Ishikawa (cell line): ENCODE measurements around the gene SLIT3.

Experiments
- CEBPB ChIP-seq: IDR thresholded peaks from 2 replicates; pipeline ENCODE4 v1.6.1; 2012
- CREB1 ChIP-seq: IDR thresholded peaks from 2 replicates; pipeline ENCODE4 v1.6.1; 2012; ENCODE audit warnings: low read depth
- EGR1 ChIP-seq: IDR thresholded peaks from 2 replicates; pipeline ENCODE4 v1.6.1; 2012
- EP300 ChIP-seq: IDR thresholded peaks from 2 replicates; pipeline ENCODE4 v1.6.1; 2012; ENCODE audit warnings: borderline replicate concordance
- FOXM1 ChIP-seq: IDR thresholded peaks from 2 replicates; pipeline ENCODE4 v1.6.1; 2012; ENCODE audit warnings: low read depth, borderline replicate concordance
- NFIC ChIP-seq: IDR thresholded peaks from 2 replicates; pipeline ENCODE4 v1.6.1; 2012
- RAD21 ChIP-seq: IDR thresholded peaks from 2 replicates; pipeline ENCODE4 v1.6.1; 2012; ENCODE audit warnings: low read depth
- TAF1 ChIP-seq: IDR thresholded peaks from 2 replicates; pipeline ENCODE4 v1.6.1; 2012; ENCODE audit warnings: low read depth, mild to moderate bottlenecking
- TCF12 ChIP-seq: IDR thresholded peaks from 2 replicates; pipeline ENCODE4 v1.6.1; 2012; ENCODE audit warnings: low read depth
- TEAD4 ChIP-seq: IDR thresholded peaks from 2 replicates; pipeline ENCODE4 v1.6.1; 2012
- YY1 ChIP-seq: IDR thresholded peaks from 2 replicates; pipeline ENCODE4 v1.6.1; 2012; ENCODE audit warnings: low read depth
- ZBTB7A ChIP-seq: IDR thresholded peaks from 2 replicates; pipeline ENCODE4 v1.6.1; 2012; ENCODE audit warnings: low read depth
- TF ChIP-seq, protein P1 (sequence below): IDR thresholded peaks from 2 replicates; pipeline ENCODE4 v1.6.1; 2012; ENCODE audit warnings: low read depth, mild to moderate bottlenecking
- TF ChIP-seq, protein P2 (sequence below): IDR thresholded peaks from 2 replicates; pipeline ENCODE4 v1.6.1; 2012
- TF ChIP-seq, protein P3 (sequence below): IDR thresholded peaks from 2 replicates; pipeline ENCODE4 v1.6.1; 2012

SLIT3 gene

GRCh38 chr5:168620807-168621206 is 680.1 kb downstream of the SLIT3 start:
- TF ChIP-seq, protein P1, sequence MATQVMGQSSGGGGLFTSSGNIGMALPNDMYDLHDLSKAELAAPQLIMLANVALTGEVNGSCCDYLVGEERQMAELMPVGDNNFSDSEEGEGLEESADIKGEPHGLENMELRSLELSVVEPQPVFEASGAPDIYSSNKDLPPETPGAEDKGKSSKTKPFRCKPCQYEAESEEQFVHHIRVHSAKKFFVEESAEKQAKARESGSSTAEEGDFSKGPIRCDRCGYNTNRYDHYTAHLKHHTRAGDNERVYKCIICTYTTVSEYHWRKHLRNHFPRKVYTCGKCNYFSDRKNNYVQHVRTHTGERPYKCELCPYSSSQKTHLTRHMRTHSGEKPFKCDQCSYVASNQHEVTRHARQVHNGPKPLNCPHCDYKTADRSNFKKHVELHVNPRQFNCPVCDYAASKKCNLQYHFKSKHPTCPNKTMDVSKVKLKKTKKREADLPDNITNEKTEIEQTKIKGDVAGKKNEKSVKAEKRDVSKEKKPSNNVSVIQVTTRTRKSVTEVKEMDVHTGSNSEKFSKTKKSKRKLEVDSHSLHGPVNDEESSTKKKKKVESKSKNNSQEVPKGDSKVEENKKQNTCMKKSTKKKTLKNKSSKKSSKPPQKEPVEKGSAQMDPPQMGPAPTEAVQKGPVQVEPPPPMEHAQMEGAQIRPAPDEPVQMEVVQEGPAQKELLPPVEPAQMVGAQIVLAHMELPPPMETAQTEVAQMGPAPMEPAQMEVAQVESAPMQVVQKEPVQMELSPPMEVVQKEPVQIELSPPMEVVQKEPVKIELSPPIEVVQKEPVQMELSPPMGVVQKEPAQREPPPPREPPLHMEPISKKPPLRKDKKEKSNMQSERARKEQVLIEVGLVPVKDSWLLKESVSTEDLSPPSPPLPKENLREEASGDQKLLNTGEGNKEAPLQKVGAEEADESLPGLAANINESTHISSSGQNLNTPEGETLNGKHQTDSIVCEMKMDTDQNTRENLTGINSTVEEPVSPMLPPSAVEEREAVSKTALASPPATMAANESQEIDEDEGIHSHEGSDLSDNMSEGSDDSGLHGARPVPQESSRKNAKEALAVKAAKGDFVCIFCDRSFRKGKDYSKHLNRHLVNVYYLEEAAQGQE = no peak
- TF ChIP-seq, protein P2, sequence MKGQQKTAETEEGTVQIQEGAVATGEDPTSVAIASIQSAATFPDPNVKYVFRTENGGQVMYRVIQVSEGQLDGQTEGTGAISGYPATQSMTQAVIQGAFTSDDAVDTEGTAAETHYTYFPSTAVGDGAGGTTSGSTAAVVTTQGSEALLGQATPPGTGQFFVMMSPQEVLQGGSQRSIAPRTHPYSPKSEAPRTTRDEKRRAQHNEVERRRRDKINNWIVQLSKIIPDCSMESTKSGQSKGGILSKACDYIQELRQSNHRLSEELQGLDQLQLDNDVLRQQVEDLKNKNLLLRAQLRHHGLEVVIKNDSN = no peak
- TF ChIP-seq CREB1 (no peak), TAF1 (no peak), TCF12 (no peak), ZBTB7A (no peak), RAD21 (no peak), EGR1 (no peak), EP300 (no peak), YY1 (no peak), NFIC (no peak), TEAD4 (no peak), FOXM1 (no peak), CEBPB (no peak)
- TF ChIP-seq, protein P3, sequence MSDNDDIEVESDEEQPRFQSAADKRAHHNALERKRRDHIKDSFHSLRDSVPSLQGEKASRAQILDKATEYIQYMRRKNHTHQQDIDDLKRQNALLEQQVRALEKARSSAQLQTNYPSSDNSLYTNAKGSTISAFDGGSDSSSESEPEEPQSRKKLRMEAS = no peak

DNA sequence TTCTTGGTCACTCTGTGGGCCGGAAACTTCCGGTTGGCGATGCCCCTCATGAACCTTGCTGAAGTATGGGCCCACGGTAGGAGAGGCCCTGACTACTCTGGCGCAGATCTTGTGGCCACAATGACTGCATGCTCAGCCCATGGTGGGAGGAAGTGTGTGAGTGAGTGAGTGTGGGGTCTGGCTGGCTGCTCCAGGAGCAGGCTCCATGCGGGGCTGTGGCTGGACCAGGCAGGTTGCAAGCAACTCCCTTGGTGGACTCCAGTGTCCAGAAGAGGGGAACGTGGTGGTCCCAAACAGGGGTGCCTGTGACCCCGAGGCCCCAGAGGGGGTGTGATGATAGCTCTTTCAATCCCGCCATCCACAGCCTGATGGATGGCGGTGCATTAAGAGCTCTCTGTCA is 686.3 kb downstream of the SLIT3 start:
- no peak for TF ChIP-seq RAD21
- no peak for TF ChIP-seq EGR1
- TF ChIP-seq YY1 = no peak
- TF ChIP-seq, protein P2 = no peak
- TF ChIP-seq CREB1 = no peak
- TF ChIP-seq TAF1 = no peak
- TF ChIP-seq FOXM1 = no peak
- no peak for TF ChIP-seq CEBPB
- no peak for TF ChIP-seq NFIC
- no peak for TF ChIP-seq EP300

DNA sequence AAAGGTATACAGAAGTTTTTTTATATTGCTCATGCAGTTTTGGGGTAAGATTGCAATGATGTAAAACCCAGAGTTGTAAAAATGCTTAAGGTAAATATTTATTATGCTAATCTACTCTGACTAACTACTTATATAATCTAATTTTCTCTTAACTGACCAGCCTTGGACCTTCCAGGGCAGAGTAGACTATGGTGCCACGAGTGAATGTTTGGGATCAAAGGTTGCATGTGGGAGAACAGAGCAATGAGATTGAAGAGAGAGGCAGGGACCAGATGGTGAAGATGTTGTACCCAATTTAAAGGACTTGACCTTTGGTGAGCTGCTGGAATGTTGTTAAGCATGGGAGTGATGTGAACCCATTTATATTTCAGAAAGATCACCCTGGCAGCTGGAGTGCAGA is 686.9 kb downstream of the SLIT3 start:
- TF ChIP-seq RAD21 (no peak), YY1 (no peak), TAF1 (no peak), TCF12 (no peak), EP300 (no peak), CREB1 (no peak), EGR1 (no peak), FOXM1 (no peak), NFIC (no peak), ZBTB7A (no peak), CEBPB (no peak), TEAD4 (no peak)
- TF ChIP-seq, protein P1 = no peak
- TF ChIP-seq, protein P3 = no peak
- TF ChIP-seq, protein P2 = no peak

- TF ChIP-seq CREB1 (no peak), EP300 (no peak), TCF12 (no peak), RAD21 (no peak), FOXM1 (no peak), TEAD4 (no peak), NFIC (no peak), YY1 (no peak), CEBPB (no peak), TAF1 (no peak), ZBTB7A (no peak)
- TF ChIP-seq, protein P1 = no peak
- TF ChIP-seq, protein P3 = no peak
- TF ChIP-seq, protein P2 = no peak
Measured at GRCh38 chr5:168613396-168613795, 687.5 kb downstream of the SLIT3 start.
